ENCODE data around the gene TRIM61. TPM values are rescaled to one million over a fixed set of nuclear protein-coding genes. Genes with fewer than 3 reads are reported as not detected.
"Not testable (repeated sequence)": the region's sequence is repeated elsewhere in the genome, so short reads cannot be mapped to it uniquely, and the experiment has no call there.

Gene TRIM61
- total RNA-seq, 3 donors from 2014 or later = 0.73 TPM; not detected in 2

DNA sequence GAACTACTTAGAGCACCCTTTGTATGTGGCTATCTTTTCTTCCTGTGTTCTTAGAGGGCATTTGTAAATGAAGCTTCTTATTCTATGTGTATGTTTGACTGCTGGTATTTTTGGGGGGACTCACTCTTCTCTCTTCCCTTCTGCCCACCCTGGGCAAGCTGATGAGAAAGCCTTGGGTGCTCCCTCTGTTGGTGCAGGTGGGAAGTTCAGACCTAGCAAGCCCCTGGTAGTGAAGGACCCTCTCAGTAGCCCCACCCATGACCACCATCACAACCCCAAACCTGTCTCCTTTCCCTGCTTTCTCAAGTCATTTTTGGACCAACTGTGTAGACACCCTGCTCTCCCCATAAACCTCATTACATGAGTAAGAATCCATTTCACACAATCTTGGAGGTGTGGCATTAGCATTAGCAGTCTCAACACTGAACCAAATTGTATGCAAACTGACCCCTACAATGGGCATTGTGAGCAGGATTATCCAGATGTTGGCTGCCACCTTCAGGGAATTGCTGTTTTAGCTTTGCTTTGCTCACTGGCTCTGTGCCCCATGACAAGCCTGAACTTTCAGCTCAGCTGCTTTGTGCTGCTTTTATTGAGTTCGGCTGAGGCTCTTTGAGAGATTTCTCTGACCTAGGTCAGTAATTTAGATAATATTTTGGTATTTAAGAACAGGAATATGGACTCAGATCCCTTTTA lies 27.9 kb downstream of the TRIM61 start:
- no peak for DNase-seq
- H3K4me3 ChIP-seq = no peak overlapping the region
- TF ChIP-seq, protein P1, sequence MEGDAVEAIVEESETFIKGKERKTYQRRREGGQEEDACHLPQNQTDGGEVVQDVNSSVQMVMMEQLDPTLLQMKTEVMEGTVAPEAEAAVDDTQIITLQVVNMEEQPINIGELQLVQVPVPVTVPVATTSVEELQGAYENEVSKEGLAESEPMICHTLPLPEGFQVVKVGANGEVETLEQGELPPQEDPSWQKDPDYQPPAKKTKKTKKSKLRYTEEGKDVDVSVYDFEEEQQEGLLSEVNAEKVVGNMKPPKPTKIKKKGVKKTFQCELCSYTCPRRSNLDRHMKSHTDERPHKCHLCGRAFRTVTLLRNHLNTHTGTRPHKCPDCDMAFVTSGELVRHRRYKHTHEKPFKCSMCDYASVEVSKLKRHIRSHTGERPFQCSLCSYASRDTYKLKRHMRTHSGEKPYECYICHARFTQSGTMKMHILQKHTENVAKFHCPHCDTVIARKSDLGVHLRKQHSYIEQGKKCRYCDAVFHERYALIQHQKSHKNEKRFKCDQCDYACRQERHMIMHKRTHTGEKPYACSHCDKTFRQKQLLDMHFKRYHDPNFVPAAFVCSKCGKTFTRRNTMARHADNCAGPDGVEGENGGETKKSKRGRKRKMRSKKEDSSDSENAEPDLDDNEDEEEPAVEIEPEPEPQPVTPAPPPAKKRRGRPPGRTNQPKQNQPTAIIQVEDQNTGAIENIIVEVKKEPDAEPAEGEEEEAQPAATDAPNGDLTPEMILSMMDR (IDR thresholded peaks at IDR 0.05) = no peak
- no peaks in the 10 kb centered on the region for H3K36me3 ChIP-seq (ENCODE audit: low read depth)
- intact Hi-C loops (cut with DNase I, micrococcal nuclease) = no loop called here
- H3K9me3 ChIP-seq = no peaks in the 10 kb centered on the region
- H3K4me1 ChIP-seq (ENCODE audit: low read depth) = no peaks in the 10 kb centered on the region
- ATAC-seq = no peak

DNA sequence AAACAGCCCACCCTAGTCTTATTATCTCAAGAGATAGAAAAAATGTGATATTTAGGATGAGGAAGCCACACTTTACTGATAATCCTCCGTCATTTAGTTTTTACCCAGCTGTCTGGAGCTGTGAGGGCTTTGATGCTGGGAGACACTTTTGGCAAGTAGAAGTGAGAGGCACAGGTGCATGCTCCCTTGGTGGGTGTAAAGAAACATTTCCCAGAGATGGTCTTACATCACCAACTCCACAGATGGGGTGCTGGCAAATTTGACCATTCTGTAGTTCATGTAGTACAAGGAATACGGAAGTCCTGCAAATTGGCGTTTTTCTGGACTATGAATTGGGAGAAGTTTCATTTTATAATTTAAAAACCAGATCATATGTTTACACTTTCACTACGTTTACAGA lies 28.5 kb downstream of the TRIM61 start:
- DNase-seq (no peak), ATAC-seq (no peak)
- Histone ChIP-seq H3K4me3 (no peak overlapping the region), H3K36me3 (ENCODE audit: low read depth) (no peaks in the 10 kb centered on the region), H3K9me3 (no peaks in the 10 kb centered on the region), H3K4me1 (ENCODE audit: low read depth) (no peaks in the 10 kb centered on the region)
- TF ChIP-seq, protein P1 (IDR thresholded peaks at IDR 0.05) = no peak
- intact Hi-C loops (cut with DNase I, micrococcal nuclease) = no loop called here

DNA sequence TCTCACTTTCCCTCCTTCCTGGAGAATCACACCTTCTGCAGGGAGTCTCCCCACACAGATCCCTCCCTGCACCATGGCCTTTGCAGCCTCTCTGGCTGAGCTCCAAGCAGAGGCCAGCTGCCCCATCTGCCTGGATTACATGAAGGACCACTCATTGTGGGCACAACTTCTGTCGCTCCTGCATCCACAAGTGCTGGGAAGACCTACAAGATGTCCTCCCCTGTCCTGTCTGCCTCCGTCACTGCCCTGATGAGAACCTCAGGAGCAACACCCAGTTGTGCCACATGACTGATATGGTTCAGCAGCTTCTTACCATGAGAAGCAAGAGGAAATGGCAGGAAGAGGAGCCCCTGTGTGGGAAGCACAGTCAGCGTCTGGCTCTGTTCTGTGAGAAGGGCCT lies 29.5 kb downstream of the TRIM61 start:
- H3K9me3 ChIP-seq; H3K36me3 ChIP-seq (ENCODE audit: low read depth); ATAC-seq; H3K4me3 ChIP-seq; DNase-seq; intact Hi-C loops (cut with DNase I, micrococcal nuclease); H3K4me1 ChIP-seq (ENCODE audit: low read depth): not testable (repeated sequence)

DNA sequence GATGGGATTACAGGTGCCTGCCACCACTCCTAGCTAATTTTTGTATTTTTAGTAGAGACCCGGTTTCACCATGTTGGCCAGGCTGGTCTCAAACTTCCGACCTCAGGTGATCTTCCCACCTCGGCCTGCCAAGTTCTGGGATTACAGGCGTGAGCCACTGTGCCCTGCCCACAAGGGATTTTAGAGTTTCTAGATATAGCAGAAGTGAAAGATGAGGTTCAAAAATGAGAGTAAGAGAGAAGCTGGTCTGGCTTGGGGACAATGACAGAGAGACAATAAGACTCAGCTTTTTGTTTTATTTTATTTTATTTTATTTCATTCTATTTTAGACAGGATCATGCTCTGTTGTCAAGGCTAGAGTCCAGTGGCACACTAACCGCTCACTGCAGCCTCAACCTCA lies 30.6 kb downstream of the TRIM61 start:
- Histone ChIP-seq H3K9me3 (no peaks in the 10 kb centered on the region), H3K36me3 (ENCODE audit: low read depth) (no peaks in the 10 kb centered on the region), H3K4me3 (no peak overlapping the region), H3K4me1 (ENCODE audit: low read depth) (no peaks in the 10 kb centered on the region)
- TF ChIP-seq, protein P1 (IDR thresholded peaks at IDR 0.05) = no peak
- ATAC-seq (no peak), DNase-seq (no peak)
- intact Hi-C loops (cut with DNase I, micrococcal nuclease) = no loop called here

DNA sequence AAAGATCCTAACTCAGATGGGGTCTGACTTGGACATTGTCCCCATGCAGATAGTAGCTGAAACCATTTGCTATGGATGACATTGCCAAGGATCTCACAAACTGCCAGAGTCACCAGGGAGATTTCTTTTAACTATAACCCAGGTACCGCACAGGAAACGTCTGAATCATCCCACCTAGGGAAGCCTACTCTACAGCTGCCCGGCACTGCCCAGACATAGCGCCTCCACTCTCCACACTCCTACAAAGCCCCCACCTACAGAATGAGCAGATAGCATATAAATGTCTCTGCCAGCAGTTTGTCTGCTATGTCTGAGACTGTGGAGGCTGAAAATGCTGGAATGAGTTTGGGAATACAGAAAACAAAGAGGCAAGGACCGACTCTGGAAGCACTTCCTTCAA lies 32.3 kb downstream of the TRIM61 start:
- no peaks in the 10 kb centered on the region for H3K9me3 ChIP-seq
- TF ChIP-seq, protein P1 (IDR thresholded peaks at IDR 0.05) = no peak
- DNase-seq (no peak), ATAC-seq (no peak)
- H3K4me1 ChIP-seq (ENCODE audit: low read depth) = no peaks in the 10 kb centered on the region
- H3K36me3 ChIP-seq (ENCODE audit: low read depth) = no peaks in the 10 kb centered on the region
- H3K4me3 ChIP-seq = no peak overlapping the region
- intact Hi-C loops (cut with DNase I, micrococcal nuclease) = no loop called here

DNA sequence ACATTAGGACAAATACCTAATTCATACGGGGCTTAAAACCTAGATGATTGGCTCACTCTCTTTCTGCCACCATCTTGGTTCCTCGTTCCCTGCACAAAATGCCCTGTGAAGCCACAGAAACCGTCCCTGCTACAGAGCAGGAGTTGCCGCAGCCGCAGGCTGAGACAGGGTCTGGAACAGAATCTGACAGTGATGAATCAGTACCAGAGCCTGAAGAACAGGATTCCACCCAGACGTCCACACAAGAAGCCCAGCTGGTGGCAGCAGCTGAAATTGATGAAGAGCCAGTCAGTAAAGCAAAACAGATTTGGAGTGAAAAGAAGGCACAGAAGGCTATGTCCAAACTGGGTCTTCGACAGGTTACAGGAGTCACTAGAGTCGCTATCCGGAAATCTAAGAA lies 34.3 kb downstream of the TRIM61 start:
- intact Hi-C loops (cut with DNase I, micrococcal nuclease) = no loop called here
- TF ChIP-seq, protein P1 (IDR thresholded peaks at IDR 0.05) = no peak
- Histone ChIP-seq H3K4me3 (no peak overlapping the region), H3K4me1 (ENCODE audit: low read depth) (no peaks in the 10 kb centered on the region), H3K36me3 (ENCODE audit: low read depth) (no peaks in the 10 kb centered on the region), H3K9me3 (no peaks in the 10 kb centered on the region)
- no peak for ATAC-seq
- no peak for DNase-seq

All from mucosa of descending colon (tissue), 3 donors.